ENCODE results near the gene EDA.
"Not testable (repeated sequence)": the region's sequence is repeated elsewhere in the genome, so short reads cannot be mapped to it uniquely, and the experiment has no call there.

Gene EDA

DNA sequence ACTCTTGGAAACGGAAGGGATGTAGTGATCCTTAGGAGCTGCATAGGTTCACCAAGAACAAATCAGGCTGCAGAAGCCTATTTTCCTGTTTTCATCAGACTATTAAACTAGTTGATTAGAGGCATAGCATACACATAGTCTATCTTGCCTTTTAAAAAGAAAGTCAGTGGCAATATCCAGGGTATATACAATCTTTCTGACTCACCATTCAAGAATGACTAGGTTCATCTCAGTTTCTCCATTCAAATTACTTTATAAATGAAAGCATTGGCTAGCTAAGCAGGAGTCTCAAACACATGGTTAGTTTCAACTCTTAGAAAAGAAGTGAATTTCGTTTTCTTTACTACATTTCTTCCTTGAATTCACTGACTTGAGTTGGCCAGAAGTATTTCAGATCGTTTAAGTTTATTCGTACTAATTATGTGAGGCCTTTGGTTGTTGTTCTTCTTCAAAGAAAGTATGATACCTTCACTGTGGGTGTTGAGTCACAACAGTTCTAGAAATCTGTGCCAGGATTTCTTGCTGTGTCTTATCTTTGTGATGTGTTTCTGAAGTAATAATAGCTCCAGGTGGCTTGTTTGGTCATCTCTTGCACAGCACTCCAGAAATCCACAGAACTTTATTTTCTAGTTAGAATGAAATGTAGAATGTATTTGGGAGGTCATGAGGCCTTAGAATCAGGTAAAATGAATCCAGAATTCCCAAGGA, 345.6 kb downstream of the EDA start:
- peak; percentile 0 for DNase-seq

DNA sequence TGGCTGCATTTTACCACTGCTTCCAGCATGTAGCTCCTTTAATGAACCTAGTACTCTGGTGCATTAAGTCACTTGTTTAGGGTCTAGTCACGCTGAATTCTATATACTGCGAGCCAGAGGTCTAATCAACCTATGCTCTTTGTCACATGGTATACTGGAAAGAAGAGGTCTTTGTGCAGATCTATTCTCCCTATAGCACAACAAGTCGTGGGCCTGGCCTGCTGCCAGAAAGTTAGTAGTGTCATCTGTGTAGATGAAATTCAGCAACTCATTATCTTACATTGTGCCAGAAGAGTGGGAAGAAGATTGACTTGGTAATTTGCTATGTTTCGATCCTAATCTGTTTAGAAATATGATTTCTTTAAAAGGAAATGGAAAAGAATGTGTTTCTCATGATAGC, 353.0 kb downstream of the EDA start:
- peak; percentile 2 for DNase-seq

DNA sequence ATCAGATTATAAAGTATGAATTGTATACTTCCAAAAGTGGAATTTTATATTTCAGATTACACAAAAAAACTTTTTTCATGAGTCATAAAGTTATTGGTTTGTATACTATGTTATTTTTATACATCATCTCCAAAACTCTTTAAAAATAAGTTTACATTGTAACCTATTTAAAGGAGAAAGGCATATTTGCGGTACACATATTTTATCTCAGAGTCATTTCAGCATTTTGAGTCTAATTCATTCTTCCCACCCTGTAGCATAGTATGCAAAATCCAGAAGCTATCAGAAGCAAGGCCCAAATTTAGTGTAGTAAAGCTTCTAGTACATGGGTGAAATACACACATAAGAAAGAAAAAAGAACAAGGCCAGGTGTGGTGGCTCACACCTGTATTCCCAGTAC, 353.5 kb downstream of the EDA start:
- DNase-seq = no peak

DNA sequence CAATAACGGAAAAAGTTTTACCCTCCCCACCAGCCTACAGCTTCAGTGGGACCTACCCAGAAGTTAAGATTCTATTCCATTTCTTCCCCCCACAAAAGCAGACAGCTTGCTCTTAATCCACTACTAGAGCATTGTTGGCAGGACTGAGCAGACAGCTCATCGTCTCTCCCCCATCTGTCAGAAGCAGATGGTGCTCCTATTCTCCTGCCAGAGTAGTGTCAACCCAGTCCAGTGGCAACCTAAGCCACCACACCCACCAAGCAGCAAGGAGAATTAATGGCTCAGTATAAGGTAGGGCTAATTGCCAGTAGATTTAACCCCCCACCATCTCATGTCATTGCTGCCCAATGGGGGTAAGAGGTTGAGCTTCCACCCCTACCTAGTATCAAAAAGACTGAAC, 371.8 kb downstream of the EDA start:
- no peak for DNase-seq

GRCh38 chrX:69988955-69989394, 373.1 kb downstream of the EDA start:
- no peak for DNase-seq

GRCh38 chrX:69991685-69992084, 375.8 kb downstream of the EDA start:
- no peak for DNase-seq

DNA sequence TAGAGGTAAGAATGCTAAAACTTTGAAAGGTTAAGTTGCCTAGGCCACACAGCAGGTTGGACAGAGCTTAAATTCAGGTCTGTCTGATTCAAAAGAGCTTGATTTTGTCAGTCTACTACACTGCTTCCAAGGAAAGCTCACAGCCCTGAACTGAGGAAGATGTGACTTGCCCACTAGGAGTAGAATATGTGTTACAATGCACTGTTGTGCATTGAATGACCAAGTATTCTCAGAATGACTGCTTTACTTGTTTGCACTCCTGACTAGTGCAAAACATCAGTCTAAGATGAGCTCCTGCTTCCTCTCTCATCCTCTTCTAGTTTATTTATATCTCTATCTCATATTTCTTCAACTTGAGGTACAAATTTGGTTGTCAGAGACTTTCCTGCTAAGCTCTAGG, 377.6 kb downstream of the EDA start:
- DNase-seq = no peak

- DNase-seq = no peak
These were observed 379.6 kb downstream of the EDA start for GRCh38 chrX:69995362-69996112.

DNA sequence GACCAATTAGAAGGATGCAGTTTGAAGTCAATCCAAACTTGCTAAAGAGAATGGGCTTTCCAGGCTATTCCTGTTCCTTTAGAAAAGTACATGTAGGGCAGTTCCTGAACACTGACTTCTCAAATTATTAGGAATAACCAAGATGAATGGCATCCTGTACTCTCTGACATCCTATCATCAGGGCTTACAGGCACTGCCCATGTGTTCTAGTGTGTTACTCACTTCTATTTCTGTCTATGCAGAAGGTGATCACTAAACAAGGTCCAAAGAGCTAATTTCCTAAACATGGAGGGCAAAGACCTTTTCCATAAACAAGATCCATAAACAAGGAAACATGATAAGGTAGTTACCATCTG, 380.2 kb downstream of the EDA start:
- DNase-seq = no peak

DNA sequence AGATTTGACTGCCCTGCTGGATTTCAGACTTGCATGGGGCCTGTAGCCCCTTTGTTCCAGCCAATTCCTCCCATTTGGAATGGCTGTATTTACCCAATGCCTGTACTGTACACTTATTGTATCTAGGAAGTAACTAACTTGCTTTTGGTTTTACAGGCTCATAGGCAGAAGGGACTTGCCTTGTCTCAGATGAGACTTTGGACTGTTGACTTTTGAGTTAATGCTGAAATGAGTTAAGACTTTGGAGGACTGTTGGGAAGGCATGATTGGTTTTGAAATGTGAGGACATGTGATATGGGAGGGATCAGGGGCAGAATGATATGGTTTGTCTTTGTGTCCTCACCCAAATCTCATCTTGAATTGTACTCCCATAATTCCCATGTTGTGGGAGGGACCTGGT, 382.4 kb downstream of the EDA start:
- DNase-seq = not testable (repeated sequence)

GRCh38 chrX:70001269-70001668, 385.4 kb downstream of the EDA start:
- no peak for DNase-seq

- DNase-seq = no peak
These were observed 385.9 kb downstream of the EDA start for GRCh38 chrX:70001708-70002341.

DNA sequence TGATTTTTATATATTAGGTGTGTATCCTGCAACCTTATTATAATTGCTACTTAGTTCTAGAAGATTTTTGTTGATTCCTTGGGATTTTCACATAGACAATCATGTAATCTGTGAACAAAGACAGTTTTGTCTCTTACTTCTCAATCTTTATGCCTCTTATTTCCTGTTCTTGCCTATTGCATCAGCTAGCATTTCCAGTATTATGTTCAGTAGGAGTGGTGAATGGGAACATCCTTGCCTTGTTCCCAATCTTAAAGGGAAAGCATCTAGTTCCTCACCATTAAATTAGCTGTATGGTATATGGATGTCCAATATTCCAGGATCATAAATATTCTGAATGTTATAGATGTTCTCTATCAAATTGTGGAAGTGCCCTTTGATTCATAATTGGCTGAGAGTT, 392.0 kb downstream of the EDA start:
- no peak for DNase-seq

DNA sequence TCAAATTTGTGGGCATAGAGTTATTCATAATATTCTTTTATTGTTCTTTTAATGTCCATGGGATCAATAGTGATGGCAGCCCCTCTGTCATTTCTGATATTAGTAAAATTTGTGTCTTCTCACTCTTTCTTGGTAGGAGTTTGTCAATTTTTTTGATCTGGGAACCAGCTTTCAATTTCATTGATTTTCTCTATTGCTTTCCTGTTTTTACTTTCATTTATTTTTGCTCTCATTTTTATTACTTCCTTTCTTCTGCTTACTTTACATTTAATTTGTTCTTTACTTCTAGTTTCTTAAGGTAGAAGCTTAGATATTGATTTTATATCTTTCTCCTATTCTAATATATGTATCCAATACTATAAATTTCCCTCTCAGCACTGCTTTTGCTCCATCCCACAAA, 393.1 kb downstream of the EDA start:
- DNase-seq = no peak

DNA sequence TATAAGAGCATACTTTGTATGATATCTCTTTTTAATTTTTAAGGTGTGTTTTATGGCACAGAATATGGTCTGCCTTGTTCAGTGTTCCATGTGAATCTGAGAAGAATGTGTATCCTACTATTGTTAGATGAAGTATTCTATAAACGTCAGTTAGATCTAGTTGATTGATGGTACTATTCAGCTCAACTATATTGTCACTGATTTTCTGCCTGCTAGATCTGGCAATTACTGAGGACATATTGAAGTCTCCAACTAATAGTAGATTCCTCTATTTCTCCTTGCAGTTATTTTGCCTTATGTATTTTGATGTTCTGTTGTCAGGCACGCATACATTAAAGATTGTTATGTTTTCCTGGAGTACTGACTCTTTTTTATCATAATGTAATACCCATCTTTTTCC, 394.1 kb downstream of the EDA start:
- no peak for DNase-seq

DNA sequence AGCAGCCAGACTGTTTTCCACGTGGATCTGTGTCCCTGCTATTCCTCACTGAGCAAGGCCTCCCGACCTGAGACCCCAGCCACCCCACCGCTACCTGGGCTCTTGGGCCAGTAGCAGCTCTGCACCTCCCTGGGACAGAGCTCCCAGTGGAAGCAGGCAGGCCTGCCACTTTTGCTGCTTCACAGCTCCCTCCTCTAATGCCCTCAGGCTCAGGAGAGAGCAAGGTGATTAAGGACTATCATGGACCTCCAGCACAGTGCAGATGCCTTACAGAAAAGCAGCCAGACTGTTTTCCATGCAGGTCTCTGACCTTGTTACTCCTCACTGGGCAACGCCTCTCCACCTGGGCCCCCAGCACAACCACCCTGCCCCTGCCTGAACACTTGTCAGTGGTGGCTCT, 396.8 kb downstream of the EDA start:
- DNase-seq = no peak

DNA sequence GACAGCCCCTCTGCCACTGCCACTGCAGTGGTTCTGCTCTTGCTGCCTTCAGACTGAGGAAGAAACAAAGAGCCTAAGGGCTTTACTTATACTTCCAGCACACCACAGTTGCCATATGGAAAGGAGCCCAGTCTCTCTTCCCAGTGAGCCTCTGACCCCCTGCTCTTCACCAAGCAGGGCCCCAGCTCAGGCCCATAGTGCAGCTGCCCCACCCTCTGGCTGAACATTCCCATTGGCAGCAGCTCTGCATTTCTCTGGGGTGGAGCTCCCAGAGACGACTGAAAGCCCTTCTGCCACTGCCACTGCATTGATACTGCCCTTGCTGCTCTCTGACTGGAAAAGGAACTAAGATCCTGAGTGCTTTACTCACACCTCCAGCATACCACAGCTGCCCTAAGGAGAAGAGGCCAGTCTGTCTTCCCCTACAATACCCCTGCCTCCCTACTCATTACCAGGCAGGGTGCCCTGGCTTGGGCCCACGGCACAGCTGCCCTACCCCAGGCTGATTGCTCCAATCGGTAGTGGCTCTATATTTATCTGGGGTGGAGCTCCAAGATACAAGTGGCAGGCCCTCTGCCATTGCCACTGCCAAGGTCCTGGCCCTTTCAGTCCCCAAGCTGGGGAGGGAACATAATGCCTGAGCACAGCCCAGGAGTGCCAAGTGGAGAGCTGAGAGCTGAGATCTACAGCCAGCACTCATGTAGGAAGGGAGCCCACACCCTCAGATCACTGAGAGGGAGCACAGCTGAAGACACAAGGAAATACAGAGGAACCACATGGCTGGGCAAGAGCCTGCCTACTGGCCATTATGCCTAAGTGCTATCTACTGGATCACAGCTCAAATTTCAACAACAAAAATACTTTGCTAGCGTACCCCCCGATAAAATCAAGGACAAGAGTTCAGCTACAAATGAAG, 397.8 kb downstream of the EDA start:
- no peak for DNase-seq

DNA sequence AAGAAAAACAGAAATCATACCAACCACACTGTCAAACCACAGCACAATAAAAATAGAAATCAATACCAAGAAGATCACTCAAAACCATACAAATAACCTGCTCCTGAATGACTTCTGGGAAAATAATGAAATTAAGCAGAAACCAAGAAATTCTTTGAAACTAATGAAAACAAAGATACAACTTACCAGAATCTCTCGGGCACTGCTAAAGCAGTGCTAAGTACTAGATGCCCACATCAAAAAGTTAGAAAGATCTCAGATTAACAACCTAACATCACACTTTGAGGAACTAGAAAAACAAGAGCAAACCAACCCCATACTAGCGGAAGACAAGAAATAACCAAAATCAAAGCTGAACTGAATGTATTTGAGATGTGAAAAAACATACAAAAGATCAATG, 400.6 kb downstream of the EDA start:
- DNase-seq = no peak

DNA sequence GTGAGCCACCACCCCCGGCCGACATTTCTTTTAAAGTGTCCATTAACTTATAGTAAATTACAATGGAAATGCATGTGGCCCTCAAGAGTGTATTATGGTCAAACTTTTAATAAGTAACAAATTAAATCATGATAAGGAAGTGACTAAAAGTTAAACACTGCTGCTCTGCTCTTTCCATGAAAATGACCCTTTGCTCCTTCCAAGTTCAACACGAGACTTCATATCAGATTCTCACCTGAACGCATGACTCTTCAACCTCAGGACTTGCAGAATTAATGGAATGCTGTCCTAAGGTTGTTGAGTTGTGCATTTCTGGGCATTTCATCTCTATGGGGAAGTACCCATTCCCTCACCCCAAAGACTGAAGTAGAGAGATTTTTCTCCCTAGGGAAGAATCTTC, 406.7 kb downstream of the EDA start:
- DNase-seq = no peak

GRCh38 chrX:70025464-70025863, 409.6 kb downstream of the EDA start:
- no peak for DNase-seq

DNA sequence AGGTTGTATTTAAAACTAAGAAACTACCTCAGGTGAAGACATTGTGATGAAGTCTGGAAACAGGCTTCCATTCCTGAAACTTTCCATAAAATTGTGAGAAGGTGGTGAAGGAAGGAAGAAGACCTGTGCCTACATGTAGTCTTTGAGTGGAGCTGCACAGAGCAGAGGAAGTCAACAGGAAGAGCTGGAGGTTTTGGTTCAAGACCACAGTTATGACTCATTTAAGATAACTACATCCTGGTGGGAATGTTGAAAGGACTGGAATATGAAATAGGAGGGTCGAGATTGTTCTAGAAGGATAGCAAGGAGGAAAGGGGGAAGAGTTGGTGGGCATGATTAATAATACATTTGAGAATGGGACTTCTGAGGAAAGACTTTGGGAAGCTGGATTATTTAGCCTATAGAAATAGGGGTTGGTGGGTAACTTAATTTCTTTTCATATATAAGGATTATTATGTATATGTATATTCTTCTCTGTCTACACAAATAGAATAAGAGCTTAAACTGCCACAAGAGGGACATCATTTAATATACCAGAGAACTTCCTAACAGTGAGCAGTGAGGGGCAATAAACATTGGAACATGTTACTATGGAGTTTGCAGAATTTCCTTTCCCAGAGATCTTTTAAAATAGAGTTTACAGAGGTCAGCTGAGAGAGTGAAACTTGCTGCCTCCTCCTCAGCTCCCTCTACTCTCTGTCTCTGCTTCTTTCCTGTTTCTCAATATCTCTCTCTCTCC, 410.4 kb downstream of the EDA start:
- DNase-seq = no peak

- no peak for DNase-seq
These were observed 410.9 kb downstream of the EDA start for GRCh38 chrX:70026851-70027200.

GRCh38 chrX:70029863-70030262, 413.9 kb downstream of the EDA start:
- no peak for DNase-seq
